ENCODE data around the gene SNTA1. TPM values are rescaled to one million over a fixed set of nuclear protein-coding genes. Genes with fewer than 3 reads are reported as not detected.
A peak's percentile ranks its signal among the peaks of the same experiment; 100 is the strongest.

The SNTA1 gene
- total RNA-seq, 1 donor from 2014 or later, result 19.5 TPM

GRCh38 chr20:33372993-33373441, 70.5 kb downstream of the SNTA1 start:
- DNase-seq (ENCODE audit: extremely low spot score, unreplicated experiment), result no peak
- H3K4me3 Mint-ChIP-seq, result no peak overlapping the region
- TF ChIP-seq, protein P1, sequence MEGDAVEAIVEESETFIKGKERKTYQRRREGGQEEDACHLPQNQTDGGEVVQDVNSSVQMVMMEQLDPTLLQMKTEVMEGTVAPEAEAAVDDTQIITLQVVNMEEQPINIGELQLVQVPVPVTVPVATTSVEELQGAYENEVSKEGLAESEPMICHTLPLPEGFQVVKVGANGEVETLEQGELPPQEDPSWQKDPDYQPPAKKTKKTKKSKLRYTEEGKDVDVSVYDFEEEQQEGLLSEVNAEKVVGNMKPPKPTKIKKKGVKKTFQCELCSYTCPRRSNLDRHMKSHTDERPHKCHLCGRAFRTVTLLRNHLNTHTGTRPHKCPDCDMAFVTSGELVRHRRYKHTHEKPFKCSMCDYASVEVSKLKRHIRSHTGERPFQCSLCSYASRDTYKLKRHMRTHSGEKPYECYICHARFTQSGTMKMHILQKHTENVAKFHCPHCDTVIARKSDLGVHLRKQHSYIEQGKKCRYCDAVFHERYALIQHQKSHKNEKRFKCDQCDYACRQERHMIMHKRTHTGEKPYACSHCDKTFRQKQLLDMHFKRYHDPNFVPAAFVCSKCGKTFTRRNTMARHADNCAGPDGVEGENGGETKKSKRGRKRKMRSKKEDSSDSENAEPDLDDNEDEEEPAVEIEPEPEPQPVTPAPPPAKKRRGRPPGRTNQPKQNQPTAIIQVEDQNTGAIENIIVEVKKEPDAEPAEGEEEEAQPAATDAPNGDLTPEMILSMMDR (conservative IDR thresholded peaks at IDR 0.05), result no peak
- H3K36me3 Mint-ChIP-seq, result peaks cover 34% of the 10 kb centered on the region
- H3K4me1 Mint-ChIP-seq (ENCODE audit: unreplicated experiment), result no peaks in the 10 kb centered on the region
- no peaks in the 10 kb centered on the region for H3K27me3 Mint-ChIP-seq
- H3K9me3 Mint-ChIP-seq, result no peaks in the 10 kb centered on the region
- H3K27ac Mint-ChIP-seq, result peak overlapping the region; percentile 53

DNA sequence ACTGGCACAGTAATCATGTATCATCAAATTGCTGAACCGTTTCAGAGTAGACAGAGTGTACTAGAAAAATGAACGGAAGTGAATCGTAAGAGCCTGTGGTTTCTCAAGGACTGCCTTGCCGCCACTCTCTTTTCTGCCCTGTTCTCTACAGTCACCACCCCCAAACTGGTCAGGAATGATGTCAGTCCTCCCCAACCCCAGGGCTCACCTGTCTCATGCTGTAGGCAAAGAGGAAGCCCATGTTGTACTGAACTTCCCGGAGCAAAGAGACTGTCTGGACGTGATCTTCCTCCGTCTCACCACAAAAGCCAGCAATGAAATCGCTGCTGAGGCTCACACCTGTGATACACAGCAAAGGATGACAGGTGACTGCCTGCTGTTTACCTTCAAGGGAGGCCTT, 73.3 kb downstream of the SNTA1 start:
- no peak overlapping the region for H3K27ac Mint-ChIP-seq
- no peaks in the 10 kb centered on the region for H3K4me1 Mint-ChIP-seq (ENCODE audit: unreplicated experiment)
- H3K4me3 Mint-ChIP-seq, result no peak overlapping the region
- DNase-seq (ENCODE audit: extremely low spot score, unreplicated experiment), result no peak
- no peaks in the 10 kb centered on the region for H3K27me3 Mint-ChIP-seq
- H3K36me3 Mint-ChIP-seq, result peaks cover 36% of the 10 kb centered on the region
- no peaks in the 10 kb centered on the region for H3K9me3 Mint-ChIP-seq
- TF ChIP-seq, protein P1 (conservative IDR thresholded peaks at IDR 0.05), result no peak

DNA sequence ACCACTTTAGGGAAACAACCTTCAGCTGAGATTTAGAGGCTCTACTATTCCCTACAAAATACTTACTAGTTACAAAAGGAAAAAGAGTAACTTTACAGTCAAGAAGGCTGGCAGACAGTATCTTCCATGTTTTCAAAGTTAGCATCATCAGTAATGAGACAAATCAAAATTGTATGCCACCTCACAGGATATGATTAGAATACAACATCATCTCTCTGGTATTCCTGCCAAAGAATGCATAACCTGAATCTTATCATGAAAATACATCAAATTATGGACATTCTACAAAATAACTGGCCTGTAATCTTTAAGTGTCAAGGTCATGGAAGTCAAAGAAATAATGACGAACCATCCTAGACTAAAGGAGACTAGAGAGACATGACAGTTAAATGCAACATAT, 80.7 kb downstream of the SNTA1 start:
- Mint-ChIP-seq H3K4me1 (ENCODE audit: unreplicated experiment) (no peaks in the 10 kb centered on the region), H3K27ac (no peak overlapping the region), H3K9me3 (no peaks in the 10 kb centered on the region), H3K36me3 (peaks cover 39% of the 10 kb centered on the region), H3K4me3 (no peak overlapping the region), H3K27me3 (no peaks in the 10 kb centered on the region)
- DNase-seq (ENCODE audit: extremely low spot score, unreplicated experiment), result no peak
- TF ChIP-seq, protein P1 (conservative IDR thresholded peaks at IDR 0.05), result no peak

DNA sequence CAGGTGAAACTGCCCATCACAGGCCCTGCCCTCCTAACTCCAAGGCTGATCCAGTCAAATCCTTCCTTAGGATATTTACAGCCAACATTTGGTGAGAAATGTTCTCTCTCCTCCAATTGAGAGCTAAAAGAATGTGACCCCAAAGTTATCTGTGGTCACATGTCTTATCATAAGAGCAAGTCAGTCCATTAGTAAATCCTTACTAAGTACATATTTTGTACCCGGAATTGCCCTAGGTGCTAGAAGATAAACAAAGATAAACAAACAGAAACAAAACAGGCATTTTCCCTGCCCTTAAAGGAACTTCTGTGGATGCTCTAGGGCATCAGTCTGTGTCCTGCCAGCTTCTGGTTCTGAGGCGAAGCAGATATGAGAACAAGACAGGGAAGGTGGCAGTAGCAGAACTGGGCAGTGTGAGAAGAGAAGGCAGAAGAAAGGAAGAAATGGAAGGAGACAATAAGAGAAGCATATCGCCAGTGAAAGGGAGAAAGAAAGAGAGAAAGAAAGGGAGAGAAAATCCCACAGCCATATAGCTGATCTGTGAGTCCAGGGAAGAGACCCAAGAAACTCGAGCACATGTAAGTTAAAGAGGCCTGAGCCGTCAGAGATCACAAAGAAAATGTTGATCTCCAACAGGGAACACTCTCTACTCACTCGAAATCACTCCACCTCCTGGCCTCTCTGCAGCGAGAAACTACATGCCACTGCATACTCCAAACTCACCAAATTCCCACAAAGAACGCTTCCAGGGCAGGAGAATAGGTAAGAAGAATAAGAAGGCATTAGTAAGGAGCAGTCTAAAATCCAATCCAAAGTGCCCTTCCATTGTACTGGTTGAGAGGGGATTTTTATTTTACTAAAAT, 83.9 kb downstream of the SNTA1 start:
- no peak for DNase-seq (ENCODE audit: extremely low spot score, unreplicated experiment)
- no peaks in the 10 kb centered on the region for H3K27me3 Mint-ChIP-seq
- TF ChIP-seq, protein P1 (conservative IDR thresholded peaks at IDR 0.05), result no peak
- no peaks in the 10 kb centered on the region for H3K9me3 Mint-ChIP-seq
- H3K4me3 Mint-ChIP-seq, result no peak overlapping the region
- no peaks in the 10 kb centered on the region for H3K4me1 Mint-ChIP-seq (ENCODE audit: unreplicated experiment)
- H3K27ac Mint-ChIP-seq, result peak overlapping the region; percentile 26
- H3K36me3 Mint-ChIP-seq, result peaks cover 31% of the 10 kb centered on the region

Other genes starting within 250 kb of the SNTA1 start
- not detected in 2 replicates for gene BPIFA3, start 226.4 kb downstream of the SNTA1 start, total RNA-seq (ENCODE audit: low replicate concordance)
- 0.69 and 0.97 TPM in 2 replicates for gene BPIFA1, start 207.8 kb downstream of the SNTA1 start, total RNA-seq (ENCODE audit: low replicate concordance)
- 1.8 and 10.9 TPM in 2 replicates for gene BPIFB1, start 160.5 kb downstream of the SNTA1 start, total RNA-seq (ENCODE audit: low replicate concordance)
- 48.4 and 58.3 TPM in 2 replicates for gene CDK5RAP1, start 42.2 kb downstream of the SNTA1 start, total RNA-seq (ENCODE audit: low replicate concordance)
- 39.8 and 52.3 TPM in 2 replicates for gene CBFA2T2, start 46.3 kb upstream of the SNTA1 start, total RNA-seq (ENCODE audit: low replicate concordance)
- gene C20orf144, start 218.6 kb upstream of the SNTA1 start, total RNA-seq (ENCODE audit: low replicate concordance), result 0.29 and 0.82 TPM in 2 replicates
- 1.7 and 2.6 TPM in 2 replicates for gene ACTL10, start 223.2 kb upstream of the SNTA1 start, total RNA-seq (ENCODE audit: low replicate concordance)
- 67.4 and 68.2 TPM in 2 replicates for gene NECAB3, start 230.7 kb upstream of the SNTA1 start, total RNA-seq (ENCODE audit: low replicate concordance)
- gene E2F1, start 242.6 kb upstream of the SNTA1 start, total RNA-seq (ENCODE audit: low replicate concordance), result 20.7 and 32.8 TPM in 2 replicates